Loucy (cell line): ENCODE results near the gene EEF1AKMT2.

ENCODE experiments used
- CTCF ChIP-seq: fragments of 200-600 bp; sonication (generic); conservative IDR thresholded peaks from 2 replicates; pipeline ENCODE4 v1.5.1; 2014; ENCODE audit warnings: mild to moderate bottlenecking, antibody characterized with exemption, low read length
- EZH2phosphoT487 ChIP-seq: fragments of 200-600 bp; IDR thresholded peaks from 2 replicates; pipeline ENCODE4 v1.6.1; 2018; ENCODE audit warnings: antibody characterized with exemption, mild to moderate bottlenecking, moderate library complexity, borderline replicate concordance

DNA sequence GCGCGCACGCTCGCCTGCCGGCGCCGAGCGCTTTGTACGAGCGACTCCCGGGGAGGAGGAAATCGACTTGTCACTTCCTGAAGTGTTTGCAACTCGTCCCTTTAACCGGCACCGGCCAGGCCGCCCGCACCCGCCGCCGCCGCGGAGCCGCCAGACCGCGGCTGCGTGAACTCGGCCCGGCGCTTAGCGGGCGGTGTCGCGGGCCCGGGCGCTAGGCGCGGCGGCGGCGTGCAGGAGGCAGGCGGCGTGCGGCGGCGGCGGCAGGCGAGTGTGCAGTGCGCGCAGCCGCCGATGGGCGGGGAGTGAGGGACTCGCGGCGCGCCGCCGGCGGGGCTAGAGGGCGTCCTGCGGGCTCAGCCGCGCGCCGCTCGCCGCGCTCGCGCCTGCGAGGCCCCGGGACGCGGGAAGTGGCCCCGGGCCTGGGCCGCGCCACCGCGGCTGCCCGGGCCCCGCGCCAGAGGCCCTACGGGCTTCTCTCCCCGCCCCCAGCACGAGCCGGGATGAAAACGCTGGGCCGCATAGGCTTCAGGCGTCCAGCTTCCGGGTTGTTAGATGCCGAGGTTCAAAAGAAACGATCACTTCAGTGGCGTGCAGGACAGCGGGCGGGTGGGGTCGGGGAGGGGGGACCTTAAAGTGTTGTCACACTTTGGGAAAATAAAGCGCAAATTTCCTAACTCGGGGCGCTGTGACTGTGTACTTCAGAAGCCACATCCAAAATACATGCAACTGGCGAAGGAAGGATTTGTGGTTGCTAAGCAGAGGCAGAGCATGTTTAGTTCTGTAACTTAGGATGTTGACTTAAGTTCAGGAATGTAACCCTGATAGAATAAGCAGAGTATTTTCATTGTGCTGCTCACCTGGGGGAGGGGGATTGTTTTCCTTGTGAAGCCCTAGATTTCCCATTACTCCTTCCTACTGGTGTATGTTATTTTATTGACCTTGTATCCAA lies 47.3 kb downstream of the EEF1AKMT2 start, which contains the start of gene FAM53B:
- TF ChIP-seq CTCF (no peak), EZH2phosphoT487 (no peak)
